Measurements from ENCODE around the gene XCL1. TPM values are rescaled to one million over a fixed set of nuclear protein-coding genes. Genes with fewer than 3 reads are reported as not detected.

XCL1 gene
- total and polyA plus RNA-seq, 2 of the 13 experiments (the other 11 are each of a cell fraction or from before 2014, with no cell fraction given): 2.5 to 7.6 TPM

DNA sequence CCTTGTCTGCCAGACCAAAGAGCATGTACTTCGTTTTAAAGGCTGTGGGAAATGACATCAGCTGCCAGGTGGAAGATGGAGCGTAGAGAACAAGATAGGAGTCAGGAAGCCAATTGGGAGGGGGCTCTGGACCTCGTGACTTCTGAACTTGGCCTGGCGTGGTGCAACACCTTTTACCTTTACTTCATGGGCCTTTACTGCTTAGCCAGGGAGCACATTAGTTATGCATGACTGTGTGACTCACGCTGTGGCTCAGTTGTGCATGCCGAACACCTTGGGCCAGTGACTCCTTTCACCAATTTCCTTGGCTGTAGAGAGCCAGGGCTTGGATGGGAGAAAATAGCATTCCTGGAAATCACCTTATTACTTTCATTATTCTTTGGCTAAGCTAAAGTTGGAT, 7.2 kb downstream of the XCL1 start:
- BruUV-seq (replicated peaks): no TSS peak
- Histone ChIP-seq H3K9ac (ENCODE audit: insufficient read depth, low read depth, low read length) (no peak overlapping the region), H3K79me2 (ENCODE audit: insufficient read depth, low read length) (no peaks in the 10 kb centered on the region), H3K27me3 (ENCODE audit: control insufficient read depth in 1 of 2, insufficient read depth in 2 of 2, low read length in 2 of 2) (no peaks in the 10 kb centered on the region), H3K36me3 (replicated peaks in 1 of 2; ENCODE audit: control insufficient read depth in 1 of 2, insufficient read depth in 2 of 2, low read length in 2 of 2) (no peaks in the 10 kb centered on the region), H4K20me1 (ENCODE audit: insufficient read depth, low read length) (no peaks in the 10 kb centered on the region), H3K27ac (ENCODE audit: extremely low read length, insufficient read depth, low read length) (no peak overlapping the region), H3K4me1 (ENCODE audit: insufficient read depth, low read length) (no peaks in the 10 kb centered on the region), H2AFZ (ENCODE audit: low read length) (no peak overlapping the region), H3K9me3 (ENCODE audit: low read length) (no peaks in the 10 kb centered on the region), H3K4me2 (ENCODE audit: low read depth, low read length) (no peak overlapping the region), H3K4me3 (replicated peaks in 1 of 3; ENCODE audit: insufficient read depth in 1 of 3, low read depth in 2 of 3, low read length in 3 of 3) (no peak overlapping the region)
- ATAC-seq (no peak), DNase-seq (ENCODE audit: low spot score) (no peak), FAIRE-seq (no peak)
- 80% methylated on average over 6 of the region's 6 CpGs for WGBS (ENCODE audit: low lambda C conversion rate)
- intact Hi-C loops (cut with micrococcal nuclease; ENCODE audit: unreplicated experiment) (no loop called here), in situ Hi-C loops (cut with HindIII; ENCODE audit: extremely low pct_ligation_motif_present, low pct_unique_long_range_greater_than_20kb) (loop anchor here (10.0 kb wide), 1 partner anchor 239 kb away; no protein-coding TSS in a partner anchor)
- no peak for TF ChIP-seq ZNF12 (CRISPR knock-in tag; IDR thresholded peaks at IDR 0.05)
- TF ChIP-seq KMT2A (CRISPR knock-in tag; IDR thresholded peaks at IDR 0.05): no peak
- no peak for TF ChIP-seq NR1H2 (CRISPR knock-in tag; IDR thresholded peaks at IDR 0.05; ENCODE audit: borderline replicate concordance, low read depth)
- TF ChIP-seq, protein P1, sequence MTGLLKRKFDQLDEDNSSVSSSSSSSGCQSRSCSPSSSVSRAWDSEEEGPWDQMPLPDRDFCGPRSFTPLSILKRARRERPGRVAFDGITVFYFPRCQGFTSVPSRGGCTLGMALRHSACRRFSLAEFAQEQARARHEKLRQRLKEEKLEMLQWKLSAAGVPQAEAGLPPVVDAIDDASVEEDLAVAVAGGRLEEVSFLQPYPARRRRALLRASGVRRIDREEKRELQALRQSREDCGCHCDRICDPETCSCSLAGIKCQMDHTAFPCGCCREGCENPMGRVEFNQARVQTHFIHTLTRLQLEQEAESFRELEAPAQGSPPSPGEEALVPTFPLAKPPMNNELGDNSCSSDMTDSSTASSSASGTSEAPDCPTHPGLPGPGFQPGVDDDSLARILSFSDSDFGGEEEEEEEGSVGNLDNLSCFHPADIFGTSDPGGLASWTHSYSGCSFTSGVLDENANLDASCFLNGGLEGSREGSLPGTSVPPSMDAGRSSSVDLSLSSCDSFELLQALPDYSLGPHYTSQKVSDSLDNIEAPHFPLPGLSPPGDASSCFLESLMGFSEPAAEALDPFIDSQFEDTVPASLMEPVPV (CRISPR knock-in tag; IDR thresholded peaks at IDR 0.05): no peak
- no peak for TF ChIP-seq ZNF720 (CRISPR knock-in tag; IDR thresholded peaks at IDR 0.05)
- no peak for TF ChIP-seq ZFYVE20 (CRISPR knock-in tag; IDR thresholded peaks at IDR 0.05; ENCODE audit: borderline replicate concordance, low read depth)
- no peak for TF ChIP-seq ZNF652 (CRISPR knock-in tag; IDR thresholded peaks at IDR 0.05; ENCODE audit: borderline replicate concordance, low read depth)
- no peak for TF ChIP-seq ZNF34 (CRISPR knock-in tag; IDR thresholded peaks at IDR 0.05; ENCODE audit: borderline replicate concordance)
- ChIA-PET CTCF (ENCODE audit: low intra/inter-chr PET ratio, low total read pairs) (no interaction called here), POLR2A (no interaction called here)

DNA sequence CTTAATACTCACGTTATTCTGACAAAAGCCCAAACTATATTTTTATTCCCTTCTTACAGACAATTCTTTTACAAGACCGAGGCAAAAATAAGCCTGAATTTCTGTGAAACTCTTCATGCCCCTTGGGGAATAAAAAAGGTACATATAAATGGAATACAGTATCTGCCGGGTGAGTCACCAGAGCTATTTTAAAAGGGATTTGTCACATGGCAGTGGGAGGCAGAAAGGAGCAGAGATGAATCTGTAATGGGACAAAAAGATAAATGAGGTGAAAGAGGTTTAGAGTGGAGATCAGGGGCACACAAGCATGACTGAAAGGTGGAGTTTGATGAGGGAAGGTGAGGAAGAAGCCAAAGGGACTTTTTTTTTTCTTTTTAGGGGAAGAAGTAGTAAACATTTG, 8.8 kb downstream of the XCL1 start:
- ChIA-PET POLR2A (no interaction called here), CTCF (ENCODE audit: low intra/inter-chr PET ratio, low total read pairs) (no interaction called here)
- no peaks in the 10 kb centered on the region for H3K36me3 ChIP-seq (replicated peaks in 1 of 2; ENCODE audit: control insufficient read depth in 1 of 2, insufficient read depth in 2 of 2, low read length in 2 of 2)
- no peak overlapping the region for H3K4me3 ChIP-seq (replicated peaks in 1 of 3; ENCODE audit: insufficient read depth in 1 of 3, low read depth in 2 of 3, low read length in 3 of 3)
- H3K9me3 ChIP-seq (ENCODE audit: low read length): no peaks in the 10 kb centered on the region
- ATAC-seq (no peak), FAIRE-seq (no peak), DNase-seq (ENCODE audit: low spot score) (no peak)
- WGBS (ENCODE audit: low lambda C conversion rate): 24% methylated on average over 3 of the region's 3 CpGs
- no peak overlapping the region for H3K27ac ChIP-seq (ENCODE audit: extremely low read length, insufficient read depth, low read length)
- H3K4me2 ChIP-seq (ENCODE audit: low read depth, low read length): no peak overlapping the region
- in situ Hi-C loops (cut with HindIII; ENCODE audit: extremely low pct_ligation_motif_present, low pct_unique_long_range_greater_than_20kb) (loop anchor here (10.0 kb wide), 1 partner anchor 240 kb away; no protein-coding TSS in a partner anchor), intact Hi-C loops (cut with micrococcal nuclease; ENCODE audit: unreplicated experiment) (no loop called here)
- H3K79me2 ChIP-seq (ENCODE audit: insufficient read depth, low read length): no peaks in the 10 kb centered on the region
- no peaks in the 10 kb centered on the region; a peak in 1 of 5 replicates for H3K27me3 ChIP-seq (ENCODE audit: control insufficient read depth in 1 of 2, insufficient read depth in 2 of 2, low read length in 2 of 2)
- no peak overlapping the region for H2AFZ ChIP-seq (ENCODE audit: low read length)
- BruUV-seq (replicated peaks): no TSS peak
- H3K4me1 ChIP-seq (ENCODE audit: insufficient read depth, low read length): no peaks in the 10 kb centered on the region
- H3K9ac ChIP-seq (ENCODE audit: insufficient read depth, low read depth, low read length): no peak overlapping the region
- H4K20me1 ChIP-seq (ENCODE audit: insufficient read depth, low read length): no peaks in the 10 kb centered on the region
- TF ChIP-seq ZFY (CRISPR knock-in tag; IDR thresholded peaks at IDR 0.05) (no peak), MATR3 (CRISPR knock-in tag; IDR thresholded peaks at IDR 0.05) (no peak)
